DND-41 (cell line): ENCODE results near the gene BORCS6.
A peak's percentile ranks its signal among the peaks of the same experiment; 100 is the strongest.
"Not testable (repeated sequence)": the region's sequence is repeated elsewhere in the genome, so short reads cannot be mapped to it uniquely, and the experiment has no call there.

Experiments used
- ATAC-seq: fragments of 200-7000 bp; cut with Tn5 transposase; 3 replicates; pipeline ENCODE4 v1.9.1; 2021; ENCODE audit warnings: low read depth; ENCODE audit not compliant: insufficient read depth
- DNase-seq: peaks from one replicate; pipeline ENCODE4 v3.0.0-alpha.2; 2020
- H2AFZ ChIP-seq: 2 replicates; pipeline ENCODE4 v1.6.0; 2012; ENCODE audit warnings: low read depth, low read length
- H3K27ac ChIP-seq: 2 replicates; pipeline ENCODE4 v1.5.1; 2012; ENCODE audit warnings: low read length, inconsistent platforms
- H3K27me3 ChIP-seq: fragments of 200-600 bp; sonication (generic); 2 replicates; pipeline ENCODE4 v1.6.0; 2012; ENCODE audit warnings: low read length, mild to moderate bottlenecking, inconsistent platforms; ENCODE audit not compliant: insufficient read depth, poor library complexity
- H3K36me3 ChIP-seq: 2 replicates; pipeline ENCODE4 v1.5.1; 2012; ENCODE audit warnings: low read length, inconsistent platforms; ENCODE audit not compliant: insufficient read depth
- H3K4me1 ChIP-seq: 2 replicates; pipeline ENCODE4 v1.5.1; 2012; ENCODE audit warnings: mild to moderate bottlenecking, low read length; ENCODE audit not compliant: insufficient read depth
- H3K4me2 ChIP-seq: 2 replicates; pipeline ENCODE4 v1.6.0; 2012; ENCODE audit warnings: mild to moderate bottlenecking, moderate library complexity, low read length, inconsistent platforms; ENCODE audit not compliant: insufficient read depth
- H3K4me3 ChIP-seq, 2 experiments: fragments of 200-600 bp in 1 of 2; shearing (Covaris generic) in 1 of 2; 2 replicates each; pipeline ENCODE4 v1.5.1; 2012 to 2016; ENCODE audit warnings: inconsistent platforms in 2 of 2, low read length in 2 of 2, mild to moderate bottlenecking in 2 of 2, low read depth in 1 of 2, moderate library complexity in 1 of 2
- H3K79me2 ChIP-seq: 2 replicates; pipeline ENCODE4 v1.6.0; 2012; ENCODE audit warnings: low read length, inconsistent platforms; ENCODE audit not compliant: insufficient read depth
- H3K9ac ChIP-seq: 2 replicates; pipeline ENCODE4 v1.6.0; 2012; ENCODE audit warnings: low read depth, mild to moderate bottlenecking, inconsistent platforms, low read length, moderate library complexity
- H3K9me3 ChIP-seq: 2 replicates; pipeline ENCODE4 v1.5.1; 2012; ENCODE audit warnings: low read length, moderate library complexity, mild to moderate bottlenecking, inconsistent platforms; ENCODE audit not compliant: insufficient read depth, severe bottlenecking
- H4K20me1 ChIP-seq: 2 replicates; pipeline ENCODE4 v1.6.0; 2012; ENCODE audit warnings: low read length; ENCODE audit not compliant: insufficient read depth
- CTCF ChIP-seq: IDR thresholded peaks from 2 replicates; pipeline ENCODE4 v1.5.1; 2012; ENCODE audit warnings: borderline replicate concordance, low read length, moderate library complexity, mild to moderate bottlenecking; ENCODE audit not compliant: poor library complexity, severe bottlenecking; ENCODE audit errors: extremely low read depth
- EZH2 ChIP-seq: IDR thresholded peaks from 3 replicates; pipeline ENCODE4 v1.6.1; 2012; ENCODE audit warnings: borderline replicate concordance, low read depth, mild to moderate bottlenecking, moderate library complexity, low read length, inconsistent platforms; ENCODE audit not compliant: severe bottlenecking

Gene BORCS6

DNA sequence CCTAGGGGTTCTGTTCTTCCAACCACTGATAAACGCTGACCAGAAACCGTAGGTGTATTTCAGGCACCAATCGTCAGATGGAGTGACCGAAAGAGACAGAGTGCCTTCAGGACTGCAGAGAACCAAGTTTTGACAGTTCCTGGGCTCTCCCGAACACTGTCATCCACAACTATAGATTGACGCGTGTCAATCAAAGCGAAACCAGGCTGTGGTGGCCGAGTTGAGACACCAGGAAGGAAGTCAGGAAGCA is 32.3 kb upstream of the BORCS6 start:
- H3K4me3 ChIP-seq = peak overlapping the region; percentile 32 to 81
- peak overlapping the region; percentile 89 for H3K9ac ChIP-seq
- DNase-seq (no peak), ATAC-seq (no peak; the same call in 2 of the 3 replicates)
- H3K4me2 ChIP-seq = peak overlapping the region; percentile 76
- no peak for TF ChIP-seq CTCF
- TF ChIP-seq EZH2 = no peak
- no peaks in the 10 kb centered on the region; the same call in 1 of the 2 replicates for H3K79me2 ChIP-seq
- no peaks in the 10 kb centered on the region for H4K20me1 ChIP-seq
- H3K27ac ChIP-seq = peak overlapping the region; percentile 98
- peaks cover 4% of the 10 kb centered on the region for H3K36me3 ChIP-seq
- H3K27me3 ChIP-seq = no peaks in the 10 kb centered on the region
- no peaks in the 10 kb centered on the region for H3K9me3 ChIP-seq
- peak overlapping the region; percentile 84 for H2AFZ ChIP-seq
- peaks cover 32% of the 10 kb centered on the region for H3K4me1 ChIP-seq

- DNase-seq (peak; percentile 88), ATAC-seq (peak; percentile 63)
- Histone ChIP-seq H3K27ac (peak overlapping the region; percentile 98), H3K79me2 (no peaks in the 10 kb centered on the region; the same call in 1 of the 2 replicates), H3K36me3 (no peaks in the 10 kb centered on the region), H3K27me3 (no peaks in the 10 kb centered on the region), H3K9me3 (no peaks in the 10 kb centered on the region), H3K4me1 (peaks cover 32% of the 10 kb centered on the region), H3K4me2 (peak overlapping the region; percentile 76), H2AFZ (peak overlapping the region; percentile 89), H4K20me1 (no peaks in the 10 kb centered on the region), H3K9ac (peak overlapping the region; percentile 89), H3K4me3 (peak overlapping the region; percentile 32 to 81)
- peak; percentile 21 for TF ChIP-seq CTCF
- TF ChIP-seq EZH2 = no peak
Observed at GRCh38 chr17:8221663-8222379, 31.8 kb upstream of the BORCS6 start.

DNA sequence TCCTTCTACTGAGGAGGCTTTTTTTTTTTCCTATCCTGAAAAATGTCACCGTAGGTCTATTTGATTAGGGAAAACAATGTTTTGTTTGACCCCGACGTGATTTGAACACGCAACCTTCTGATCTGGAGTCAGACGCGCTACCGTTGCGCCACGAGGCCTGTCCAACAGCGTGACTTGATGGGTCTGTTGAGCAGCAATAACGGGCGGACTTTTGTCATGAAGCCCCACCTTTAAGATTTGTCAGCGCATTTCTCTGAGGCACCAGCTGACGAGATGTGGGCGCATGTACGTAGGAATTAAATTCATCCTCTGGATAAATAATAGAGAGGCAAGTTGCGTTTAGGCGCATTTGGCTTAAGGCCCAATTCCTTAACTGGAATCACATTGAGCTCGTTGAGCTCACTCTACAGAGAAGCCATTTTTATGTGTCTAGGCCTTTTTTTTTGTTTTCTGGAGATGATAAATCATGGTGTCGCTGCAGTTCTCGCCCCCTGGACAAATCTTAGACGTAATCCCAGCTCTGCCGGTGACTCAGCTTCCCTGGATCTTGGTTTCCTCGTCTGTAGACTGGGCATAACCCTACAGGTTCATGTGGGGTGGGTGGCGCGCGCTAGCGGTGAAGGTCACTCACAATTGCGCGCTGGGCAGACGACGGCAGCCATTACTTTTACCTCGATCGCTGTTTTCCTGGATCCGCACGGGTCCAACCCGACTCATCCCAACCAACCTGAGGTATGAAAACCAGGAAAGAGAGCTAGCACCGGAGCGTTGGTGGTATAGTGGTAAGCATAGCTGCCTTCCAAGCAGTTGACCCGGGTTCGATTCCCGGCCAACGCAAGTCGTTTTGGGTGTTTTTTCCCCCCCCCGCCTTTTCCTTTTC is 31.0 kb upstream of the BORCS6 start:
- Histone ChIP-seq H3K27me3 (no peaks in the 10 kb centered on the region), H2AFZ (peak overlapping the region; percentile 89), H3K79me2 (no peaks in the 10 kb centered on the region; the same call in 1 of the 2 replicates), H3K27ac (peak overlapping the region; percentile 98), H3K4me2 (peak overlapping the region; percentile 76), H3K4me1 (peaks cover 32% of the 10 kb centered on the region), H3K36me3 (no peaks in the 10 kb centered on the region), H4K20me1 (no peaks in the 10 kb centered on the region), H3K4me3 (peak overlapping the region; percentile 32 to 81; a peak in 3 of 4 replicates), H3K9me3 (no peaks in the 10 kb centered on the region), H3K9ac (peak overlapping the region; percentile 89)
- peak; percentile 89 for DNase-seq
- TF ChIP-seq CTCF = no peak
- no peak for TF ChIP-seq EZH2
- ATAC-seq = peak; percentile 47

- H4K20me1 ChIP-seq, DNase-seq, H3K4me3 ChIP-seq, H2AFZ ChIP-seq, H3K9ac ChIP-seq, H3K27ac ChIP-seq, H3K27me3 ChIP-seq, H3K9me3 ChIP-seq, ATAC-seq, H3K4me2 ChIP-seq: not testable (repeated sequence)
- peaks cover 20% of the 10 kb centered on the region for H3K79me2 ChIP-seq
- peaks cover 12% of the 10 kb centered on the region for H3K36me3 ChIP-seq
- H3K4me1 ChIP-seq = peaks cover 16% of the 10 kb centered on the region
Observed at GRCh38 chr17:8214000-8214399, 24.0 kb upstream of the BORCS6 start.
